ENCODE results near the gene KRTAP10-3.
"Not testable (repeated sequence)": the region's sequence is repeated elsewhere in the genome, so short reads cannot be mapped to it uniquely, and the experiment has no call there.

DNA sequence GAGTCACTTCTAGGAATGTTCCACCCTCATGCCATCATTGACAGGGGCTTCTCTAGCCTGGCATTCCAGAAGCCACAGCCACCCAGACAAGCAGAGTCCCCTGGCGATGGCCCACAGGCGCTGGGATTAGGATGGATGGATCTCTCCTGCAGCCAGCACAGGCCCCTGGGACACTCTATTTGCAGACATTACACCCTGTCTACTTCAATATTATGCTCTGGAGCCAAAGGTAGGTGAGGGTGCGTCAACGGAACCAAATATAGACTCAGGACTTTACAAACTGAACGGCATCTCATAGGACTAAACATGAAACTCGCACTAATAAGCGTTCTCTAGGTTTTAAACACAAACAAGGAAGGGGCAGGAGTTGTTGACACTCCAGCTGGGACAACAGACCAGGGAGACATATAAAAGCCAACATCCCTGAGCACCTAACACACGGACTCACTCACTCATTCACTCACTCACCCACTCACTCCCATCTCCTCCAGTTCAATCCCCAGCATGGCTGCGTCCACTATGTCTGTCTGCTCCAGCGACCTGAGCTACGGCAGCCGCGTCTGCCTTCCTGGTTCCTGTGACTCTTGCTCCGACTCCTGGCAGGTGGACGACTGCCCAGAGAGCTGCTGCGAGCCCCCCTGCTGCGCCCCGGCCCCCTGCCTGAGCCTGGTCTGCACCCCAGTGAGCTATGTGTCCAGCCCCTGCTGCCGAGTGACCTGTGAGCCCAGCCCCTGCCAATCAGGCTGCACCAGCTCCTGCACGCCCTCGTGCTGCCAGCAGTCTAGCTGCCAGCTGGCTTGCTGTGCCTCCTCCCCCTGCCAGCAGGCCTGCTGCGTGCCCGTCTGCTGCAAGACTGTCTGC lies 41.8 kb upstream of the KRTAP10-3 start, which contains the start of gene KRTAP10-7:
- TF ChIP-seq, protein P1, sequence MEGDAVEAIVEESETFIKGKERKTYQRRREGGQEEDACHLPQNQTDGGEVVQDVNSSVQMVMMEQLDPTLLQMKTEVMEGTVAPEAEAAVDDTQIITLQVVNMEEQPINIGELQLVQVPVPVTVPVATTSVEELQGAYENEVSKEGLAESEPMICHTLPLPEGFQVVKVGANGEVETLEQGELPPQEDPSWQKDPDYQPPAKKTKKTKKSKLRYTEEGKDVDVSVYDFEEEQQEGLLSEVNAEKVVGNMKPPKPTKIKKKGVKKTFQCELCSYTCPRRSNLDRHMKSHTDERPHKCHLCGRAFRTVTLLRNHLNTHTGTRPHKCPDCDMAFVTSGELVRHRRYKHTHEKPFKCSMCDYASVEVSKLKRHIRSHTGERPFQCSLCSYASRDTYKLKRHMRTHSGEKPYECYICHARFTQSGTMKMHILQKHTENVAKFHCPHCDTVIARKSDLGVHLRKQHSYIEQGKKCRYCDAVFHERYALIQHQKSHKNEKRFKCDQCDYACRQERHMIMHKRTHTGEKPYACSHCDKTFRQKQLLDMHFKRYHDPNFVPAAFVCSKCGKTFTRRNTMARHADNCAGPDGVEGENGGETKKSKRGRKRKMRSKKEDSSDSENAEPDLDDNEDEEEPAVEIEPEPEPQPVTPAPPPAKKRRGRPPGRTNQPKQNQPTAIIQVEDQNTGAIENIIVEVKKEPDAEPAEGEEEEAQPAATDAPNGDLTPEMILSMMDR (IDR thresholded peaks at IDR 0.05): not testable (repeated sequence)
- TF ChIP-seq POLR2A, EP300 (IDR thresholded peaks at IDR 0.05): not testable (repeated sequence)

Data from ovary (tissue), 3 donors.